ENCODE results near the gene SLC43A2.

The SLC43A2 gene

DNA sequence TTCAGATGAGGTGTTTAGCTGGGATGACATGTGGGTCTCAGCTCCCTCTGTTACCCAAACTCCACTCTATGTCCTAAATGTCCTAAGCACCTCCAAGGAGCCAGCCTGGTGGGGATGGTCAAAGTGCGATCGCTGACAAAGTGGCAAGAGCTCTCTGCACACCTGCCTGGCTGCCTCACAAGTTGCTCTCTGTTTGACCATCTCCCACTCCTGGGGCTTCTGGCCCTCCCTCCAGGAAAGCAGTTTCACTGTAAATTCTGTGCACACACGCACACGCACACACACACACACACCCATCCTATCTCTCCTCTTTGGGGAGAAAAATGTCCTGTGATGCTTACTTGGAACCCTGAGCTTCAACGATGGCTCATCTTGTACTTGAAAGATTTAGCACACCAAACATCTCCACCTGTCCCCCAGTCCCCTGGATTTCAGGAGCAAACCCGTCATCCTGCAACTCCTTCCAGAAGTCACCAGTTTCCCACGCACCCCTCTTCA lies 67.7 kb downstream of the SLC43A2 start:
- no peak for DNase-seq

DNA sequence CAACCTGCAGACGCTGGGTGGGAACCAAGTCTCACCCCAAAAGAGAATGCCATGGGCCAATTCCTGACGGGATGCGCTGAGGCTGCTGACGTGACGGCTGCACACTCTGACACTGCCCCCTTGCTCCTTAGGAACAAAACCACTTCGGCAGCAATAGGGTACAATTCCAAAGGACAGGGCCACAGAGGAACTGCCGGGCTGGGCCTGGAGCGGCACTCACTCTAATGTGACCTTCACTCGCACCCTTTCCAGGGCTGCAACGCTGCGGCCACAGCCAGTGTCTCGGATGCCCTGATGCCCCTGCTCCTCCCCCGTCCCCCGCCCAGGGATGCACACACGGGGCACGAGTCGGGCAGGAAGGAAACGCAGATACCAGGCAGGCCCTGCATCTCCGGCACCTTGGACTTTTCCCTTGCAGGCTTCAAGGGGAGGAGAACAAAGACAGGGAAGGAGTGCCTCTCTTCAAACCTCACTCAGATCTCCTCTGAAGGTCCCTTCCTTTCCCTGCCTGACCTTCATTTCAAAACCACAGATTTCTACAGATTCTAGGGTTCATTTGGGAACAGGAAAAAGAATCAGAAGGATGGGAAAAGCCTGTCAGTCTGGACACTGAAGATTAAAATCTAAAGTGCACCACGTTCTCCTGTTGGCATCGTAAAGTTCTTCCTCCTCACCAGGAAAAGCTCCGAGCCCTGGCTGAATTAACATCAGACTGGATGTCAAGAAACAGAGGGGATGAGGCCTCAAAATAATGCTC lies 68.4 kb downstream of the SLC43A2 start:
- DNase-seq, result no peak

DNA sequence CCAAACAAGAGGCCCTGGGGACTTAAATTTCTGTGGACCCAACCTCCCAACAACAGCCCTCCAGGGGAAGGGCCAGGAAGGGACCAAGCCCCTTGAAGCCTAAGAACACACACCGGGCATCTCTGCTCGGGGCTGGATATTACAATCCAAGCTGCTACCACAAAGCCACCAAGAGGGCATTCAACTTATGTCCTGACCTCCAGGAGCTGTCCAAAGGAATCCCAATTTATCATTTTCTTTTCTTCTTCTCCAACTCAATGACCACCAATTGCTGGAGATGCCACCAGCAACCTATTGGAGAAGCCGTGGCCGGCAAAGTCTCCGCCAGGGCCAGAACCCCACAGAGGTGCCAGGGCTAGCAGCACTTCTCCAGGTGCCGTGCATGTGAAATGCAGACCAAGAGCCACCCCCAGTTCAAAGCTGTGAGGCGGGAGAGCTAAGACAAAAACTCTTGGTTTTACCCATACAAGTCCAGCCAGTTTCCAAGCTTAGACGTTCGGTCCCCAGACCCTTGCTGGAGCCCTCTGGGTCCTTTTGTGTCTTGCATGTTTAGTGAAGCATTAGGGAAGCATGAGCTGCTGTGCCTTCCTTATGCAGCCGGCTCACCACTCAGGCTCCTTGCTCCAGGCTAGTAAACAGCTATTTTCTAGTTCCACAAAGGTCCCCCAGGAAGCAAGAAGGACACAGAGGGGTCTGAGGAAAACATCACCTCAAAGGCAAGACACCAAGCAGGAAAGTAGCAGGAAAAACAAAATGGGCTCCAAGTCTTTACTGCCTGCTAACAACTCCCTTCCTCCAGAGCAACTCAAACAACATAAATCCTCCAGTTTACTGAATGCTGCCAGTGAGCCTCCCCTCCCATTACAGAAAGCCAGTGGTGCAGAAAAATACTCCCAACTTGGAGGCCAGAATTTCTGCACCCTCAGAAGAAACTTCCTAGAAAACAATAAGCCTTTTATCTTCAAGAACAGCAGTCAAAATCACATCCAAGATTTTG lies 69.3 kb downstream of the SLC43A2 start:
- no peak for DNase-seq

DNA sequence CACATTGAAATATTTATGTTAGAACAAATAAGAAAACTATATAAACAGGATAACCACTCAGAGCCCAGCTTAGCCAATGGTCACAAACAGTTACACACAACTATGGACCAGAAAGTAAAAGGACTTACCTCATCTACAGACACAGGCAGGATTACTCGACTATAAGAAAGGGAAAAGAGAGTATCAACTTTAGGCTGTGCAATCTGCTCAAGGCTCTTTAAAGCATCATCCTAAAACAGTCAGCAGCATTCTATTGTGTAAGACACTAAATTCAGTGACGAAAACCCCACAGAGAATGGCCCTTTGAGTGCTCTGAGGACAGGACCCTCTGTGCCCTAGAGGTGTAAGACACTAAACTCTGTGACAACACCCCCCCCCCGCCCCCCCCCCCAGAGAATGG lies 70.2 kb downstream of the SLC43A2 start:
- no peak for DNase-seq

DNA sequence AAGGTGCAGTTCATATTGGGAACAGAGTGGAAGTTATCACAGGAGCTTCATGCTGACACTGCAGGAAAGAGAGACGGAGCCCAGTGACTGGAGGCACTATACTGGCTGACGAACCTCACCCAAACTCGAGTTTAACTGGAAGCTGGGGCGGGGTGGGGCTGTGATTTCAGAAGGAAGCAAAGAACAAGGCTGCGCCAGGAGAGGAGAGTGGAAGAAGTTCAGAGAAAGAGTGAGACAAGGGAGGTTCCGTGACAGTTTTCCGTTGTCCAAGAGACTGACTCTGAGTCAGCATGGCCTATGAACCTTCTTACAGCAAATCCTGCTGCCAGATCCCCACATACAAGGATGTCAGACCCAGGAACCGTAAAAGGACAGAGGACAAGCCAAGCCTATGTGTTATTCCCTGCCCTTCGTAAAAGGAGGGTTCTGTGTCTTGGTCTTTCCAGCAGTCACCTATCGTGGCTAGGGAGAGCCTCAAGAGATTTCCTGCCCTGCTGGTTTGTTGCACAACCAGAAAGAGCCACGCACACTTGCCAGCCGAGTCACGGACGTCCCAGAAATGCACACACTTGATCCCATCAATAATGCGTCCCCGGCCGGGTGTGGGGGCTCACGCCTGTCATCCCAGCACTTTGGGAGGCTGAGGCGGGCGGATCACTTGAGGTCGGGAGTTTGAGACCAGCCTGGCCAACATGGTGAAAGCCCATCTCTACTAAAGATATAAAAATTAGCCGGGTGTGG lies 71.1 kb downstream of the SLC43A2 start:
- DNase-seq, result no peak

DNA sequence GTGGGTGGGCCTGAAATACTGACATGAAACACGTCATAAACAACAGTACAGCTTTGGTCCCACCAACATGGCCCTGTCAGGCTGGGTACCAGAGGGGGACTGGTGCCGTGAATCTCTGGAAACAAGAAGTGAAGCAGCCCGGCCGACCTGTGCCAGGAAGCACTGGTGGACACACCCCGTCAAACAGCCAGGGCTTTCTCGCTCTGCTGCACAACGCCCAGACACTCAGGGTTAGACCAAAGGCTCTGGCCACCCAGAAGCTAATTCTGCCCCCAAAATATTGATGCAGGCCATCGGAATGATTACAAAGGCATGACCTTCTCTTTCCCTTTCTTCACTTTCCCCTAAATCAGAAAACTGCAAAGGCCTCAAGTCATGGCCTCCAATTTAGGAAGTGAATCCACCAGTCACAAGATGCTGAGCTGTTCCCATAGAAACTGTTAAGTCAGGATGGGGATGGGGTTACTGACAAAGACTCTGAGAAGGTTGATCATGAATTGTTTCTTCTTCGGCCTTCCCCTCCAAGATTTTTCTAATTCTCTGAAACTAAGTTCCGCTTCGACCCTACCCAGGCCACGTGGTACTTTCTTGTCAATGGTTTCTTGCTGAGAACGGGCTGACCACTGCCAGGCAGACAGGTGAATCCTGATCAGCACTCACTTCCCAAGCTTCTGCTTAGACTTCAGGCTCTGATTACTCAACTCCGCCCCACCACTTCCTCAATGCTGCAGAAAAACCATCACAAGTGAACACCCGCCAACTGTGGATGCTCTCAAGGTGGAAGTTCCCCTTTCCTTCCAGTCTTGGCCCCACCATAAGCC lies 72.8 kb downstream of the SLC43A2 start:
- DNase-seq, result no peak

DNA sequence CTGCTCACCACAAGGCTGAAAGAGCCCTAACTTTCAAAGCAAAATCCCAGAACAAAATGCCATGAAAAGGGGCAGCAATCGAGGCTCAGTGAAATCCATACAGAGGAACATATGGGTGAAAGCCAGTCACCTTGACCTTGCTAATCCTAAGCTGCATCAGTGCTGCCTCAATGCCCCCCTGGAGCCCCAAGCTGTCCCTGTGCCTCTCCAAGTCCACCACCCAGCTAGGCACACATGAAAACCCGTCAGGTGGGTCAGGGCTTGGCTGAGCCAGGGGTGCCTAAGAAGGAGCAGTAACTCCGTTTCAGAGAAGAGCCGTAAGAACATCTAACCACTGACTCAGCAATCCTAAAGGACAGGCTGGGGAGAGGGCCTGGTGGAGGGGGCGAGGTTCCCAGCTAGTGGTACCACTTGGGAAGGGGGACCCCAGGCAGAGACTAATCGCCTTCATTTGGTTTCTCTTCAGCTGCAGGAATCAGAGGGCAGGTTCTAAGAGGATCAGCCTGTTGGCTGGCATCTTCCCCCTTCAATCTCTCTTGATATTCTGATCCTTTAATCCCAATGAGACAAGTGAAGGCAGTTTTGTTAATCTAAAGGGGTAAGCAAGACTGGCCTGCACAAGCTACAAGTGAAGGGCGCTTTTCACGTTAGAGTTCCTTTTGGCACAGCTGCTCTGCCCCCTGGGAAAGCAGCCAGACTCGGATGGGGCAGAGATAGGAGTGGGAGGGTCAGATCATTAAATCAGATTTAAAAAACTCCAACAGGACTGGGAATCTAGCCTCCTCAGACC lies 73.7 kb downstream of the SLC43A2 start:
- DNase-seq, result no peak

DNA sequence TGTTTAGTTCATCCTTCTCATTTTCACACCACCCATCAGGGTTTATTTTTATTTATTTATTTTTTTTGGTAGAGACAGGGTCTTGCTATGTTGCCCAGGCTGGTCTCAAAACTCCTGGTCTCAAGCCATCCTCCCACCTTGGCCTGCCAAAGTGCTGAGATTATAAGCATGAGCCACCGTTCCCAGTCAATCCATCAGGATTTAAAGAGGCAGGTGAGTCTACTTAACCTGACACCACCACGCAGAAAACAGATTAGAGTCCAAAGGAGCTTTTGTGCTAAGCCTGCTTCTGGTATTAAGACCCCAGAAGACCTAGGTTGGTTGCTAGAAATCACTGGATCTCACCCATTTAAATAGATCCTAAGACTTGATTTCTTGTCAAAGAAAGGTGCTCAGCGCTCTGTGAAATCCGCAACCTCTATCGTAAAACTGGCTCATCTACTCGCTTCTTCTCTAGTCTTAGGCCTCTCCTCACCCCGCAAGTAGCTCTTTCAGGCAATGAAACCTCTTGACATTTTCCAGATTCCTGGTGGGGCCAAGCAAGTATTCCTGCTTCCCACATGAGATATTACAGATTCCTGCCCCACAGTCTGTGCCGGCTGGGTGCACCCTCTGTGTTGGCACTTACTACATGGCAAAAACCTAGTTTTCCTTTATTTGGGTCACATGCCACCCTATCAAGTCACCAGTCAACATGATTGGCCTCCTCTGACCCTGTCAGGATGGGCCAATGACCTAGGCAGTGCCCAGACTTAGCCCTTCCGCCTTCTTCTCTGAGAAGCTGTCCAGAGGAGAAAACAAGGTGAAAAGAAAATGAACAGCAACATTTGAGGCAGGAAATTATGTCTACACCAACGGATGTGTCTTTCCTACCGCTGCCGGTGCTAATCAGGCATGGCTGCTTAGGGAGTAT lies 75.0 kb downstream of the SLC43A2 start:
- DNase-seq, result no peak

DNA sequence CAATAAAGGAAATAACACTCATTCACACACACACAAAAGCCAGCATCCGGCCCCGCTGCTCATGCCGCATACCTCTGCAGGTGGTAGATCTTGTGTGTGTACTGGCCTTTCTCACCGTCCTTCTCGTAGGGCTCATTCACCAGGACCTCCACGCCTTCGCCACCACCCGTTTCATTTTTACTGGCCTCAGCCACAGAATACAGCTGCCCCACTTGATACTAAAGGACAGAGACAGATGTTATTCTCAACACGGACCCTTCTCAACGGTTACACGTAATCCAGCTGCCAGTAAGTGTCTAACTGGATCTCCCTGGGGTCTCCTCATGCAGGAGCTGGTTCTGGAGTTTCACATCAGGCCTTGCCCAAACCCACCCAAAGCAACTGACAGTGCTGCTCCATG lies 75.7 kb downstream of the SLC43A2 start:
- no peak for DNase-seq

DNA sequence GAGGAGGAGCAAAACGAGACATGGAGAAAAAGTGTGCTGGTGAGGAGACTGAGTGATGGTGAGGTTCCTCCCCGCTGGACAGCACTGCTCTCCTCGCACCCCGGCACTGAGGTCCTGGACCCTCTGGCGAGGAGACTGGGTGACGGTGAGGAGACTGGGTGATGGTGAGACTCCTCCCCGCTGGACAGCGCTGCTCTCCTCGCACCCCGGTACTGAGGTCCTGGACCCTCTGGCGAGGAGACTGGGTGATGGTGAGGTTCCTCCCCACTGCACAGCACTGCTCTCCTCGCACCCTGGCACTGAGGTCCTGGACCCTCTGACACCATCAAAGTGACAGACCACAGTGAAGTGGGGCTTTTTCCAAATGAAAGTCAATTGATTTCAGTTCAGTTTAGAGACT lies 76.9 kb downstream of the SLC43A2 start:
- no peak for DNase-seq

DNA sequence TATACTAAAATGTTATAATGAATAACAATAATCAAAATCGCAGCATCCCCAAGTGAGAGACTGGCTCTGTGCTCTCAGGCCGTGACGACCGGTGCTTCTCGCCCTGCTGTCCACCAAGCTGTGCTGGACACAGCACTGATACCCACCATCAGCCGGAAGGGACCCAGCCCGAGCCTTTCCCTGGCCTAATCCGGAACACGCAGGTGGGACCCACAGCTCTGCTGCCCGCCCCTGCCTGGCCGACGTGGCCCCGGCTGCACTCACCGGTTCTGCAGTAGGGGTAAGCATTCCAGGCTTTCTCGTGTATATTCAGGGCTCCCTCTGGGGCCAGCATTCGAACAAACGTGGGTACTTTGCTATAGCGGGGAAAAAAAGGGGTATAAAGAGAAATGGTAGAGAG lies 80.6 kb downstream of the SLC43A2 start:
- DNase-seq, result no peak

DNA sequence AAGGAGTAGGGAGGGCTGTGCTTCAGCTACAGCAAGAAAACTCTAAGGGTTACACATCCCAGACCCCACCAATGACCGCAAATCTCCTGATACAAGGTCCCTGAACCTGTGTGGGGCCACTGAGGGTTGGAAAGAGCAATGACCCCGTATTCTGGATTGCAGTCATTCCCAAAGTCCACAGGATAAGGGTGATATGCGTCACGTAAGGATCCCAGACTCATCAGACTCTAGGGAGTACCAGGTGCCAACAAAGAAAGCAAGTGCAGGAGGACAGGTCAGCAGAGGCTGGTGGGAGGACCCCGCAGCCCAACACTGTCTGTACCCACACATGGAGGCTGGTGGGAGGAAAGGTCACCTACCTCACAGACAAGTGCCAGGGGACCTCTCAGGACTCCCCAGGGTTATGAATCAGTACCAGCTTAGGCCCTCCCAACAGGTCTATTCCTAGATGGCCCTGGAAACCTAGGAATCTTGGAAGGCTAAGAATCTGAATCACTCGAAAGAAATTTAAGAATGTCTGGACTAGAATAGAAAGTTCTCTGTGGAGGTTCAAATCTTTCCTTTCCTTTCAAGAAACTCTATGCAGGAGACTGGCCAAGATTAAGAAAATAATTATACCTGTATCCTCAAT lies 82.2 kb downstream of the SLC43A2 start:
- DNase-seq, result no peak

DNA sequence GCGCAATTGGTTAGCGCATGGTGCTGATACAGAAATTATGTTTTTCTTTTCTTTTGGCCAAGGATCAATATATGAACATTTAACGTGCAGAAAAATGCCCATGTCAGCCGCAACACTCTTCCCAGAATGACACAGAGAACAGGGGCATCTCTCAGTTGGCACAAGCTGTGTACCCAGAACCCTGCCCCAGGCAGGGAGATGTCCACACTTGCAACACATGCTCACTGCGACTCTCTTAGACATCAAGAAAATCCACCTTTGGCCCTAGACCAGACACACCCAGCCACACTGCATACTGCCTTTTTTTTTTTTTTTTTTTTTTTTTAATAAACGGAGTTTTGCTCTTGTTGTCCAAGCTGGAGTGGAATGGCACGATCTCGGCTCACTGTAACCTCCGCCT lies 83.0 kb downstream of the SLC43A2 start:
- no peak for DNase-seq

DNA sequence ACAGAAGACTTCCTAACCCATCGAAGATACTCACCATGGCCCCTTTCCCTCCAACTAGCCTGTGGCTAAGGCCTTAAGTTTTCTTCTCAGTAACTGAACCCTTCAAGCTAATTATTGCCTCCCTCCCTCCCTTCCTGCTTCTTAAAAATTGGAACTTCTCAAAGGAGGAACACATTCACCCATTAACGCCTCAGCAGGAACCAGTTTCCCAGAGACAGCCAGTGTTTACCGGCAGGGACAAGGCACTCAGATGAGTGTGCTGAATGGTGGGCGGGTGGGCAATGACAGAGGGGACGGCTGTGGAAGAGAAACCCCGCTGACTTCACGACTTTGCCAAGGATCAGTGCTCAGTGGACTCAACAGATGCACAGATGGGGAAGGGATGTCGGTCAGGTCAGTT lies 86.3 kb downstream of the SLC43A2 start:
- no peak for DNase-seq

DNA sequence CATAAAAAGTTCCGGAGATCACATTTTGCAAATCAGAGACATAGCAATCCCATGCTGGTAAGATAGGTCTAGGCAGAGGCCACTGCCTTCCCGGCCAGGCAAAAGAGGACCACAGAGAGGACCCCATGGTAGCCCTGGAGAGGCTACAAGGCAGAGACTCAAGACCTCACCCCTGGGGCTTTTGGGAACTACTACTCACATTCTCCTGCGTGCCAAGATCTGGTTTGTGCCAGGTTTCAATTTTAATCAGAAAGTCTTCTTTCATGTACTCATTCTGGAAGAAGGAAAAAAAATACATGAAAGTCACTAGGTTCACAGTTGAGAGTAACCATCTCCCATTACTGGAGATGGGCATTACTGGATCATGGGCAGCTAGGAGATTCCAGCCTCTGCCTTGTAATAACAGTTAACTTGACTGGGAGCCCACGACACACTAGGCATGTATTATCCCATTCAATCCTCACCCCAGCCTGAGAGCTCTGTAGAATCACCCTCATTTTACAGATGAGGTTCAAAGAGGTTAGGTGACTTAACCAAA lies 87.2 kb downstream of the SLC43A2 start:
- no peak for DNase-seq

DNA sequence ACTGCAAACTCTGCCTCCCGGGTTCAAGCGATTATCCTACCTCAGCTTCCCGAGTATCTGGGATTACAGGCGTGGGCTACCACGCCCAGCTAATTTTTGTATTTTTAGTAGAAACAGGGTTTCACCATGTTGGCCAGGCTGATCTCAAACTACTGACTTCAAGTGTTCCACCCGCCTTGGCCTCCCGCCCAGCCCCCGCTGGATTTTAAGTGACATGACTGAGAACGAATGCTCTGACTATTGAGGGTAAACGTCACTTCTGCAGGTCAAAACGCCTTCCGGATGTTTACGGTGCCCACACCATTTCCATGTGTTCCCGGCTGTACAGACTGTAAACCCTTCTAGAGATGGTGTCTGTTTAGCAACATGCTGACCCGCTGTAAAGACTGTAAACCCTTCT lies 88.8 kb downstream of the SLC43A2 start:
- DNase-seq, result no peak

DNA sequence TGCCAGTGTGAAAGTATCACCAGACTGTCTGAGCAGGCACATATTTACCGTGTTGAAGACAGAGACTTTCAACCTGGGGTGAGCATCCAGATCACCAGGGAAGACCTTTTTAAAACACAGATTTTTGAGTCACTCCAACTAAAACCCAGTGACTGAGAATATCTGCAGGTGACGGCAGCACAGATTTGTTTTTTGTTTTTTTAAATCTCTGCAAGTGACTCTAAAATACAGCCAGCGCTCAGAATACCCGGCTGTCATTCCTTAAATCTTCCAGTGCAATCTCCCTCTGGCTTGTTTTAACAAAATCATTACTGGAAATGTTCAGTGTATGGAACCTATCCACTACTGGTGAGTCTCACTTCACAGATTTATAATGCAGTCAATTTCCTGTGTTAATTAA lies 92.9 kb downstream of the SLC43A2 start:
- DNase-seq, result no peak

DNA sequence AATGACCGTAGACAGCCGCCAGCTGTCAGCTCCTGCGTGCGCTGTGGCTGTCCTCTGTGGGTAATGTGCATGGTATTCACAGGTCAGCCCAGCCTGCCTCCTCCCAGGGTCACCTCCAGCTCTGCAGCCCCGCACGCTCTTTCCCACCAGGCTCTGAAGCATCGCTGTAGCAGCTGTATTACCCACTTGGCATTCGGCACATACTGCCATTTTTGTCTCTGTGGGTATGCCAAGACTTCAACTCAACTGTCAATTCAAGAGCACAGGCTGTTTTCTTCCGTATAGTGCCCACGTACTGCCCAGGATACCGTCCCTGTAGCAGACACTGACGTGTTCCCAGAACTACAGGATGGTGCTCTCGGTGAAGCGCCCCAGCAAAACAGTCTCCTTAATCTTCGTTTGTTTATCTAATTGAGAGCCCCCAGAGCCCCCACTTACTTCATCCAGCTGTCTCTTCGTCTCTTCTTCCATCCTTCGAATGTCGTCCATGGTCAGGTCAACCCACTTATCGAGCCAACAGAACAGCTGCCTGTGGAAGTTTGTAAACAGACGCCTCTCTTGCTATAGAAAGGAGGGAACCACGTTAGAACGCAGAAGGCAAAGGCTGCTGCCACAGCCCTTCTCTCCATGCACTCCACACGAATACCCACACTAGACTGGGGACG lies 94.8 kb downstream of the SLC43A2 start:
- DNase-seq, result no peak

Measured in GOT3 (cell line).